HG02798 (cell line): ENCODE results near the gene PPP3CA.
A peak's percentile ranks its signal among the peaks of the same experiment; 100 is the strongest.
"Not testable (repeated sequence)": the region's sequence is repeated elsewhere in the genome, so short reads cannot be mapped to it uniquely, and the experiment has no call there.

Experiments
- ATAC-seq: cut with Tn5 transposase; IDR thresholded peaks from one replicate; pipeline ENCODE4 v1.9.1; 2021; ENCODE audit warnings: mild to moderate bottlenecking; ENCODE audit not compliant: unreplicated experiment, poor library complexity

The PPP3CA gene

DNA sequence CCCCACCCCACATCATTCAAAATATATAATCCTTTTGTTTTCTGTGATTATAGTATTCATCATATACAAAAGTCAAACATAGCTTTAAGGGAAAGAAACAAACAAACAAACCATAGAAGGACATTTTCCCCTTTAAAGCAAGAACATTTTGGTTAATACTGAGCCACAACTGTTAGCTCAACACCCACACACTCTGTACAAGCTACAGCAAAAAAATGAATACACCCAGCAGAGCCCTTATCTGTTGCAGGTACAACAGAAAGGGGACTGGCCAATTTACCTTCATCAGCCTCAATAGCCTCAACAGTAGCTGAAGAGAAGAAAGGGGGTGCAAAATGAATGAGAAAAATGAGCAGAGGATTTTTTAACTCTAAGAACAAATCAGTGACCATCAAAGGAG is 318.4 kb downstream of the PPP3CA start:
- peak; percentile 37 for ATAC-seq

DNA sequence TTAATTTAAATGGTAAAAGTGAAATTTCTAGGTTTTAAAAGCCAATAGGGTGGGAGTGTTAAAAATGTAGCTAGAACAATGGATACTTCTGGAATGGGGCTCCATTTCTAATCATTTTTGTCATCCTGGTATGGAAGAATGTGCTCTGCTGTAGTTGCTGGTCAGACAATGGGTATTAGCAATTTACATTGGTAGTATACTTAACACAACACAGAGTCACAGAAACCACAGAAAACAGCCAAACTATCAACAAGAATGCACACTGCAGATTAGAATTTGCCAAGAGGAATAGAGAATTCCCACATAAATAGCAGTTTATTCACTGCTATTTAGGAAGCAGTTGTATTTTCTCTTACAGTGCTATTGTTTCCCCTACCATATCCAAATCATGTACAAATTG is 319.6 kb downstream of the PPP3CA start:
- ATAC-seq = no peak

DNA sequence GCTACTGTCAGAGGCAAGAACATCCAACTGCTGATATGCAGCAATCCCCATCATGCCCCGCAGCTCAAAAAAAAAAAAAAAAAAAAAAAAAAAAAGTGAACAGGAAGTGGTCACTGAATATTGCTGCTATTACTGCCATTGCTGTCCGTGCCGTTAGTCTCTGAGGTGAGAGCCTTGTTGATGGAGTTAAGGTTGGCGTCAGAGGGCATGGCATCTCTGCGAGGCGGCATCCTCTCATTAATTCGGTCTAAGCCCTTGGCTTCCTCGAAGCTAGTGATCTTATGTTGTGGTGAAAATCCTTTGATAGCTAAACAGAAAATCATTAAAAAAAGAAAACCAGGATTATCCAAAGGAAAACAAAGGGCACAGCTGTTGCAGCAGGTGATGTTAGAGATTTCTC is 321.6 kb downstream of the PPP3CA start:
- no peak for ATAC-seq

DNA sequence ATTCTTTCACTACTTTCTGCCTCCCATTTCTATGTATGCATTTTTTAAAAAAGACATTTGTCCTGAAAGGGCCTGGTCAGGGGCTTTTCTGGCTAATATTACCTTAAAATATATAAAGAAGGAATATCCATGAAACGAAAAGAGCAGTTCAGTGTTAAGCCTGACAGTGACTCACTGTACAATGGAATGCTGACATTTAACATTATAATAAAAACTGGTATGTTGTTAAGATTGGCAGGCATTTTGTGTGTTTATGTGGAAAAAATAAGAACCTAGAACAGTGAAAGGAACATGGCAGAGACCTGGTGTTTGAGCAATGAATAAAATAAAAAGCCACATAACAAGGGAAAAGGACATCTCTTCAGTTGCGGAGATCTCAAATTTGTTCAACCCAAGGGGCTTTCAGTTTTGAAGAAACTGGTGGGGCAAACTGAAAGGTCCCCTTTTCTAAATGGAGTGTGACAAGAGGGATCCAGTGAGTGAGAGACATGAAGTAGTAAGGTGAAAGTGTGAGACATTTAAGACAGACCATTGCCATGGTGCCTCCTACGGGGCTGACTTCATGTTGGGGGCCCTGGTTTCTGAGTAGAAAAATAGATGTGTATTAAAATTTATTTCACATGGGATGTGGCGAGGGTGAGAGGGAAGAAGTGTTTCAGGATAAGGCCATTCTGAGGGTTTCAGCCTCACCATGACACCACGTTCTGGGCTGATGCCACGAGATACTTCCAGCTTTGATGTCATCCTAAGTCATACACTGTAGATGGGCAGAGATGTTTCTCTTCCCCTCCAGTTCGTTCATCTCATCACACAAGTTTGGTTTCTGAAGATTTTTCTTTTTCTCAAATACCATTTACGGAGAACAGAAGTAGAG is 324.9 kb downstream of the PPP3CA start:
- ATAC-seq = no peak

DNA sequence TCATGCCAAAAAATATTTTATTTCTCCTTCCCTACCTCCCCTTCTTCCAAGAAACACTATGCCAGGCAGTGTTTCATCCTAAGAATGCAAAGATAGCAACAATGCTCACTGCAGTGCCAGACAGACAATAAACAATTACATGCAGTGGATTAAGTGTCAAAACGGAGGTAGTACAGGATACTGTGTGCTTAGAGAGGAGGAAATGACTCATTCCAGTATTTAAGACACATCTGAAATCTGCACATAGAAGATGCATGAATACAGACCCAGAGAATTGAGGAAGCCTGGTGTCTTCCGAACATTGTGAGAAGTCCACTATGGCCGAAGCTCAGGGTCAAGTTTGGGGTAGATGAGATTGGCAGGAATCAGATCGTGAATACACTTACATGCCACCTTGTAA is 326.4 kb downstream of the PPP3CA start:
- peak; percentile 52 for ATAC-seq

DNA sequence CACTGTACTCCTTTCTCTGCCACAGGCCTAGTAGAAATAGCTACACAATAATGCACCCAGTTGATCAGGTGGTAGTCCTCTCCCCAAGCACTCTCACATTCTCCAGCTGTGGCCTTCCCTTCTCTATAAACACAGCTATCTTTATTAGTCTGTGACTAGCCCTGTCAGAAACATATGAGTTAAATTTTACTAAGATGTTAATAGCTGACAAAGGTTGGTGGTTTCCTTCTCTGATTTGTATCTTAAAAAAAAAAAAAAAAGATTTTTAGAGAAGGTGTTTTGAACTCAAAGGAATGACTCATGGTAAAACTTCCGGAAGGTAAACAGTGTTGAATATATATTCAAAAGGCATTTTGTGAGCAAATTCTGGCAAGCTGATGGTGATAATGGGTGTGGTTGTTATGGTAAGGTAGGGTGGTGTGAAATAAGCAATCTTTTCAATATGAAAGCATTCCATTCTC is 327.4 kb downstream of the PPP3CA start:
- peak; percentile 64 for ATAC-seq

DNA sequence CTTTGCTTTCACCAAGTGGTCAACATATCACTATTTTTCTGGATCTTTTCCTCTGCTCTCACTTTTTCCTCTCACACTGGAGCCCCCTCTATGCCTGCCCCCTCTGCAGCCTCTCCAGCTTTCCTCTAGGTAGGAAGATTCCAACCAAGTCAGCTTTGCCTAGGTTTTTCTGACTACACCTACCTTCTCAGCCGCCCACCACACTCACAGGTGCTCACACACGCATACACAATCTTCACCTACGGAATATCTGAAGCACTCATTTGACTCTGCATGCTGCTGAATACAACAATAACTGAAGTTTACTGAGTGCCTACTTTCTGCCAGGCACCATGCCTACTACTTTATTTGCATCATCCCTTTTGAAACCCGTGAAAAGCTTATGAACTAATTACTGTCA is 328.0 kb downstream of the PPP3CA start:
- ATAC-seq = peak; percentile 0

DNA sequence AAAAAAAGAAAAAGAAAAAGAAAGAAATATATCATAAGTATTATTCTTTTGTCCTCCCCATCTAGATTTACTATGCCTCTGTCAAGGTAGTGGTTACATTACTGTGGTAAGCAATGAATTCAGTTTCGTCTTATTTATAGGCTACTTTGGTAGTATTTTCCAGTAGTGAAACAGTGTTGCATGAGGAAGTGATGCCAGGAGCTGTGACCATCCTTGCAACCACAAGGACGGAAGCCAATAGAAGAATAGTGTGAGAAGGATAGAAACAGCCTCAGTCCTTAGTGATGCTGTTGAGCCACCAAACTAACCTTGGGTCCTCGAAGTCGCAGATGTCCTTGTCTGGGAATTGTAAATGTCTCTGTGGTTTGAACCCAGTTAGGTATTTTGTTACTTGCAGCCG is 328.5 kb downstream of the PPP3CA start:
- peak; percentile 60 for ATAC-seq

DNA sequence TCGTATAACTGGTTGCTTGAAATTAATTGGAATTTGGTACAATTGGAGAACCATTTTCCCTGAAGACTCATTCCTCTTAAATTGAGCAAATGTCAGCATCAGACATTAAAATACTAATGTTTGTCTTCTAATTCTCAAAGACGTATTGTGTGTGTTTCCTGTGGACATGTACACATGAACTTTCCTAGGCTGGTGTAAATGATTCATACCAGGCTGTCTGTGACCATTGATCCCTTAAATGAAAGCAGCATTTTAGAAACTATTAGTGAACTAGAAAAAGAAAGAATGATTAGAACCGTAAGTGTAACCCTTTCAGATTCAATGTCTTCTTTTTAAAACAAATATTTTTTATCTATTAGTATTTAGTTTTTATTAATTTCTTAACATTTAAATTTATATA is 332.9 kb downstream of the PPP3CA start:
- ATAC-seq = peak; percentile 32

DNA sequence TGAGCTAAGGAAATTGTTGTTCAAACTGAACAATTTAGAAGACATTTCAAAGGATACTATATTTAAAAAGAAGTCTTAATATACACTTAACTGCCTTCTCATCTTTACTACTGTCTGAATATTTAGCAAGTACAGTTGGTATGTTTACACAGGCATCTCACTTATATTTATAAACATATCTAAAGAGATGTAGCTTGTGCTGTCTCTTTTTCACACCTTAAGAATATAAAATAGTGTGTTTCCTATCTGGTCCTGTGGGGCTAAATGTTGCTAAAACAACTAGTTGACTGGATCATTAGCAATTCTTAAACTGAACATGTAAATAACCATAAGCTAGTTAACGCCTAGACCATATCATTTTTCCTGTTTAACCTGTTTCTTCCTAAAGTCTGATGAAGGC is 336.3 kb downstream of the PPP3CA start:
- no peak for ATAC-seq

DNA sequence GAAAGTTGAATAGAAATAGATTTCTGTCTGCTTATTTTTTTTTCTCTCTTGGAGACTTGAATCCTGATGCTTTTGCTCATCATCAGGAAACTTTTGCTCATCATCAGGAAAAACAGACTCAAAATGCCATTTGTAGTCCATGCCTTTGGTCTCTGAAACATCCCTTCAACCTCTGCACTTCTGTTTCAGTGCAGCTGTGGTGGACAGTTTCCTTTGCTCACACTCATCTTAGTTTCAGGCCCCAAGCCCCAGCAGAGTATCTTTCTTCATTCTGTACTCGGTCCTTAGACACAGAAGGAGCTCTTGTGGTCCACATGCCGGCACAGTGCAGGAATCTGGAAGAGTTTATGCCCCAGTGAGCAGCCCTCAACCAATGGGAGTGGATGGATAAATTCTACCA is 337.9 kb downstream of the PPP3CA start:
- peak; percentile 71 for ATAC-seq

DNA sequence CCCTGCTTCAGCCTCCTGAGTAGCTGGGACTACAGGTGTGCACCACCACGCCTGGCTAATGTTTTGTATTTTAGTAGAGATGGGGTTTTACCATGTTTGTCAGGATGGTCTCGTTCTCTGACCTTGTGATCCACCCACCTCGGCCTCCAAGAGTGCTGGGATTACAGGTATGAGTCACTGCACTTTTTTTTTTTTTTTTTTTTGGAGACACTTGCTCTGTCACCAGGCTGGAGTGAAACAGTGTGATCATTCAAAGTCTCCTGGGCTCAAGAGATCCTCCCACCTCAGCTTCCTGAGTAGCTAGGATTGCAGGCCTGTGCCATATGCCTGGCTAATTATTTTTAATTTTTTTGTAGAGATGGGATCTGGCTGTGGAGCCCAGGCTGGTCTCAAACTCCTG is 338.8 kb downstream of the PPP3CA start:
- no peak for ATAC-seq

DNA sequence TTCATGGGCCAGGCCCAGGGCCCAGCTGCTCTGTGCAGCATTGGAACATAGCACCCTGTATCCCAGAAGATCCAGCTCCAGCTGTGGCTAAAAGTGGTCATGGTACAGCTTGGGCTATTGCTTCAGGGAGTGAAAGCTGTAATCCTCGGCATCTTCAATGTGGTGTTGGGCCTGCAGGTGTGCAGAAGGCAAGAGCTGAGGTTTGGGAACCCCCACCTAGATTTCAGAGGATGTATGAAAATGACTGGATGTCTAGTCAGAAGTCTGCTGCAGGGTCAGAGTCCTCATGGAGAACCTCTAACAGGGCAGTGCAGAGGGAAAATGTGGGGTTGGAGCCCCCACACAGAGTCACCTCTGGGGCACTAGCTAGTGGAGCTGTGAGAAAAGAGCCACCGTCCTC is 341.7 kb downstream of the PPP3CA start:
- peak; percentile 73 for ATAC-seq

DNA sequence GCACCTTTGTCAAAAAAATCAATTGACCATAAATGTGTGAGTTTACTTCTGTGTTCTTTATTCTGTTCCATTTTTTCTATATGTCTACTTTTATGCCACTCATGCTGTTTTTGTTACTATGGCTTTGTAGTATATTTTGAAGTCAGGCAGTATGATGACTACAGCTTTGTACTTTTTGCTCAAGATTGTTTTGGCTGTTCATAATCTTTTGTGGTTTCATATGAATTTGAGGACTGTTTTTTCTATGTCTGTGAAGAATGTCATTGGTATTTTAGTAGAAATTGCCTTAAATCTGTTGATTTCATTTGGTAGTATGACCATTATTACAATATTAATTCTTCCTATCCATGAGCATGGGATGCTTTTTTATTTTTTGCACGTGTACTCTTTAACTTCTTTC is 346.8 kb downstream of the PPP3CA start:
- no peak for ATAC-seq

DNA sequence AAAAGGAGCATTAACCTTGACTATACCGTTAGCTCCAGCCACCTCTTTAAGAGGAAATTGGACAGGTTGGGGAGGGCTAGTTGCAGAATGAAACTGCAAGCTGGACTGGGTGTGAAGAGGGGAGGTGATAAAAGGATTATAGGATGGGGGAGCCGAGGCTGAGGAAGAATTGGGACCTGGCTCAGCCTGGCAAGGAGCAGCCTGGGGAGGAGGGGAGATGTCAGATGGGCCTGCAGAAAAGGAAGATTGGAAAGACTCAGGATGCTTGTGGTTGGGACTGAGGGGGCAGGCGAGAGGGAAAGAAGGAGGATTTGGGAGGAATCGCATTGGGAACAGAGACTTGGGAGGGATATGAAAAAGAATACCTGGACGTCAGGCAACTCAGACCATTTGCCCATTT is 351.7 kb downstream of the PPP3CA start:
- ATAC-seq = no peak

DNA sequence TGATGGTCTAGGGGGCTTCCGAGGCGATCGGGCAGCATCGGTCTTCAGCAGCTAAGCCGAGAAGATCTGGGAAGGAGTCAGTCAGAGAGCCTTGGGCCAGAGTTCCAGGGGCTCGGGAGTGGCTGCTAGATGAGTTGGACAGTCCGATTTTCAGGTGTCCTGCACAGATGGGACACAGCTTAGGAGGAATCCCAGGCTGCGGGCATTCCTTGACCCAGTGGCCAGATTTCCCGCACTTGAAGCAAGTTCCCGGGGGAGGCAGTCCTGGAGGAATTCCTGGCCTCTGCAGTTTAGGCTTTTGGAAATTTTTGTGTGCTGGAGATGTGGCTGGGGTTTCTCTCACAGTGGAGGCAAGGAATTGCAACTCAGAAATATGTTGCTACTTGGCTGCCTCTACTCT is 352.3 kb downstream of the PPP3CA start:
- not testable (repeated sequence) for ATAC-seq

DNA sequence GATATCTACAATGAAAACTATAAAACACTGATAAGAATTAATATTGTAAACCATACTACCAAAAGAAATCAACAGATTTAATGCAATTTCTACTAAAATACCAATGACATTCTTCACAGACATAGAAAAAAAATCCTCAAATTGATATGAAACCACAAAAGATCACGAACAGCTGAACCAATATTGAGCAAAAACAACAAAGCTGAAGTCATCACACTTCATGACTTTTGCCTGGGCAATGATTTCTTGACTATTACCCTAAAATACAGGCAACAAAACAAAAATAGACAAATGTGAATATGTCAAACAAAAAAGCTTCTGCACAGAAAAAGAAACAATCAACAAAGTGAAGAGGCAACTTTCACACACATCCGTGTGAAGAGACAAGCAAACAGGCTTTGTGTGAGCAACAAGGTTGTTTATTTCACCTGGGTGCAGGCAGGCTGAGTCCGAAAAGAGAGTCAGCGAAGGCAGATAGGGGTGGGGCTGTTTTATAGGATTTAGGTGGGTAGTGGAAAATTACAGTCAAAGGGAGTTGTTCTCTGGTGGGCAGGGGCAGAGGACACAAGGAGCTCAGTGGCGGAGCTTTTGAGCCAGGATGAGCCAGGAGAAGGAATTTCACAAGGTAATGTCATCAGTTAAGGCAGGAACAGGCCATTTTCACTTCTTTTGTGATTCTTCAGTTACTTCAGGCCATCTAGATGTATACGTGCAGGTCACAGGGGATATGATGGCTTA is 355.8 kb downstream of the PPP3CA start:
- not testable (repeated sequence) for ATAC-seq

DNA sequence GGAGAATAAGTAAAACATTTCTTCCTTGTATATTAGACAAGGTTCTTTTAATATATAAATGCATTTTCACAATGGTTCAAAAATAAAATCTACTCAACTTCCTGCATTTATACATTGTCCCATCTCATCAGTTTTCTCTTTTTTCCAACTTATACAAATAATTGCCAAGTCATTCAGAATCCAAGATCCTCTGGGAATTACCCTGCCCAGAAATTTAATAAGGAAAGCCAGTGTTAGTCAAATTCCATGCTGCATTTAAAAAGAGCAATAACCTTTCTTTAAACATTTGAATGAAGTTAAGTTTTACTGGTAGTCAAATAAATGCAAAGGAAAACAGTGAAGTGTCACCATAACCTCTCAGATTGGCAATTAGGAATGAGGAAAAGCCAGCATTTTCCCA is 357.9 kb downstream of the PPP3CA start:
- ATAC-seq = no peak

DNA sequence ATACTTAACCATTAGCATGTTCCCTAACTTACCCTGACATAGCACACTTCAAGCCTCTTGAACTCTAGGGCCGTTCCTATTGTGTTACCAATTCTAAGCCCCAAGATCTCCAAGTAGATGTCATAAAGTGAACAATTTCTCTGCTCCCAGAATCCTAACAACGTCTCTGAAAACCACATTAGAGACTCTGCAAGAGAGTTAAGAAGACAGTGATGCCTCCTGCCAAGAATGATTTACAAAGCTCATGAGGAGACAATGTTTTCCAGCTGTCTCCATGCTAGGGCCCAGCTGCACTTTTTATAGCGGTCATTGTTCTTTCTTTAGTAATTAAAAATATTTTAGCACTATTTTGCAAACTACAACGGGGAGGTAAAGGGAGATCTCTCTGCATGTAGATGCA is 358.4 kb downstream of the PPP3CA start:
- no peak for ATAC-seq

DNA sequence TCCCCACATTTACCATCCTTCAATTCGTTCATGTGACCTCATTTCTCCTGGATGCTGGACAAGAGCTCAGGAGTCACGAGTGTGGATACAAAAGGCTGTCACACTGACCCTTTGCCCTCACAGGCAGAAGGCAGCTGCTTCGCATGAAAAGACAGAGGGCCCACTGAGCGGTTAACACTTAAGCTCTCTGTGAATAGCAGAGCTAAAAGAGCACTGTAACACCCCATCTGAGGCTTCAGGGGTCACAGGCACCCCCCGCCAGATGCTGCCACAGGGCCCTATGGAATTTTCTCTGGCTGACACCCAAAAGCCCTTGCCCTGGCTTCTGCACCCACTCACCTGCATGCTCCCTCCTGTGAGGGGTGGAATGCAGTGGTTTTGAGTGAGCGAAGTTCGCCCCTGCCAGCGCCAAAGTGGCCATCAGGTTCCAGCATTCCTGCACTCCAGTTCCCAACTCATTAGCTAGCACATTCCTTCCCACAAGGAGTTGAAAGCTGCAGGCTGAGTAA is 360.9 kb downstream of the PPP3CA start:
- no peak for ATAC-seq

DNA sequence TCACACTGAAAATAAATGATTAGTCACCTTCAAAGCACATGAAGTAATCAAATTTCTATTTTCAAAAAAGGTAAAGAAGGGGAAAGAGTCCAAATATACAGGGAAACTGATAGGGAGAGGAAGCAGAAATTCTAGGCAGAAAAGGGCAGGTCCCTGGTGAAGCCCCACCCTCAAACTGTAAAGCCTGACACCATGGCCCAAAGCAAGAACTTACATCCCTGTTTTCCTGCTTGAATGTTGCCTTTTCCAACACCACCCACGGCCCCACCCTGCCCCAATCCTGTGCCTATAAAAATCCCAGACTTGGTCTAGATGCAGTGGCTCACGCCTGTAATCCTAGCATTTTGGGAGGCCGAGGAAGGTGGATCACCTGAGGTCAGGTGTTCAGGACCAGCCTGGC is 361.8 kb downstream of the PPP3CA start:
- no peak for ATAC-seq
